GM10847 (cell line): ENCODE measurements around the gene BRINP3.

Source experiments
- POLR2A ChIP-seq: IDR thresholded peaks from 2 replicates; pipeline ENCODE4 v1.6.1; 2011; ENCODE audit not compliant: insufficient read length; ENCODE audit errors: extremely low read depth

The BRINP3 gene

GRCh38 chr1:190477762-190478148, at the start of gene BRINP3:
Gene BRINP3 (minus strand): TSS chr1:190477864.
- no peak for TF ChIP-seq POLR2A

- TF ChIP-seq POLR2A, result no peak
These were observed 33.9 kb upstream of the BRINP3 start for GRCh38 chr1:190511554-190511953.

- no peak for TF ChIP-seq POLR2A
These were observed 29.7 kb upstream of the BRINP3 start for GRCh38 chr1:190507357-190507756.

- TF ChIP-seq POLR2A, result no peak
These were observed 19.9 kb upstream of the BRINP3 start for GRCh38 chr1:190497565-190497964.

- no peak for TF ChIP-seq POLR2A
These were observed 16.8 kb upstream of the BRINP3 start for GRCh38 chr1:190494451-190494850.

GRCh38 chr1:190491404-190491803, 13.7 kb upstream of the BRINP3 start:
- no peak for TF ChIP-seq POLR2A

GRCh38 chr1:190484045-190484444, 6.4 kb upstream of the BRINP3 start:
- TF ChIP-seq POLR2A, result no peak

- no peak for TF ChIP-seq POLR2A
These were observed 2.6 kb upstream of the BRINP3 start for GRCh38 chr1:190480231-190480630.

GRCh38 chr1:190479516-190479915, 1.9 kb upstream of the BRINP3 start:
- TF ChIP-seq POLR2A, result no peak

GRCh38 chr1:190479050-190479397, 1.4 kb upstream of the BRINP3 start:
- TF ChIP-seq POLR2A, result no peak

GRCh38 chr1:190478149-190479049, 735 bp upstream of the BRINP3 start:
- no peak for TF ChIP-seq POLR2A

GRCh38 chr1:190476806-190477205, 858 bp downstream of the BRINP3 start:
- no peak for TF ChIP-seq POLR2A

- no peak for TF ChIP-seq POLR2A
These were observed 1.3 kb downstream of the BRINP3 start for GRCh38 chr1:190476321-190476720.

GRCh38 chr1:190475421-190476141, 2.1 kb downstream of the BRINP3 start:
- TF ChIP-seq POLR2A, result no peak

GRCh38 chr1:190474650-190475211, 2.9 kb downstream of the BRINP3 start:
- TF ChIP-seq POLR2A, result no peak

- no peak for TF ChIP-seq POLR2A
These were observed 3.7 kb downstream of the BRINP3 start for GRCh38 chr1:190474010-190474409.
